ENCODE results near the gene MEGF6.

Gene MEGF6

DNA sequence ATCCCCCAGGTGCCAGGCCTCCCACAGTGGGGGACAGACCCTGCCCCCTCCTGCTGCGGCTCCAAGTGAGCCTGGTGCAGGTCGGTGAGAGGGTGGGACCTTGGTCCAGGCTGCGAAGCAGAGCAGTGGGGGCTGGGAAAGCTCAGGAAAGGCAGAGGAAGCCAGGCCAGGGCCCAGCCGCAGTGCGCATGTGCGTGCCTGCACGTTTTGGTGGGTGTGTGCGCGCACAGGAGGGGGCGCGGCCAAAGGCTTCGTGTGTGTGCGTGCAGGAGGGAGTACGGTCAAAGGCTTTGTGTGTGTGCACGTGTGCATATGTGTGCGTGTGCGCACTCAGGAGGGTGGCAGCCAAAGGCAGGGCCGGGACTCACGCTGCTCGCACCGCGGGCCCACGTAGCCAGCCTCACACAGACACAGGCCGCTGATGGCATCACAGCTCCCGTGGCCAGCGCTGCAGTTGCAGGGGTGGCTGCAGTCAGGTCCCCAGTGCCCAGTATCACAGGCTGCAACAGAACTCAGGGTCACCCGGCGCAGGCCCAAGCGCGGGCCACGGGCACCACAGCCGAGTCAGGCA is 111.0 kb downstream of the MEGF6 start:
- DNase-seq: no peak

DNA sequence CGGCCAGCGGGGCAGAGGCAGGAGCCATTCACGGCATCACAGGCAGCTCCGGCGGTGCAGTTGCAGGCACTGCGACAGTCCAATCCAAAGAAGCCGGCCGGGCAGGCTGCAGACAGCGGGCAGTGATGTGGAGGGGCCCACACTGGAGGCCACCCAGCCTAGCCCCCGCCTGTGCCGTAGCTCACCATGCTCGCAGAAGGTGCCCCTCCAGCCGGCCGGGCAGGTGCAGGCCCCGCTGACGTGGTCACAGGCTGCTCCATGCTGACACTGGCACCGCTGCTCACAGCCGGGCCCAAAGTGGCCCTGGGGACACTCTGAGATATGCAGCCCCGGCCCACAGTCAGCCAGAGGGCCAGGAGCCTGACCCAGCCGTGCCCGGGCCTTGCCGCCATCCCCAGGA is 111.7 kb downstream of the MEGF6 start:
- DNase-seq: no peak

DNA sequence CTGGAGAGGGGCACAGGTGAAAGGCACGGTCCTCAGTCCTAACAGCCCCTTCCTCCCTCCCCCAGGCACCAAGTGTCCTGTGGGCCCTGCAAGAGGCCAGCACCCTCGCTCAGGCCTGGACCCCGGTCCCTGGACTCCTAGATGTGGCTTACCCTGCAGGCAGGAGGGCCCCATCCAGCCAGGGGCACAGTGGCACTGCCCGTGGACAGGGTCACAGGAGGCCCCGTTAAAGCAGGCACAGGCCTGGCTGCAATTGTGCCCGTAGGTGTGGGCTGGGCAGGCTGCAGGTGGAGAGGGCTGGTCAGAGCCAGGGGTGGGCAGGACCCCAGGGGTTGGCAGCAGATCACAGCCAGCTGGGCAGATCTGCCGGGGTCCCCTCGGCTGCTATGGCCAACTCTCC is 112.3 kb downstream of the MEGF6 start:
- no peak for DNase-seq

DNA sequence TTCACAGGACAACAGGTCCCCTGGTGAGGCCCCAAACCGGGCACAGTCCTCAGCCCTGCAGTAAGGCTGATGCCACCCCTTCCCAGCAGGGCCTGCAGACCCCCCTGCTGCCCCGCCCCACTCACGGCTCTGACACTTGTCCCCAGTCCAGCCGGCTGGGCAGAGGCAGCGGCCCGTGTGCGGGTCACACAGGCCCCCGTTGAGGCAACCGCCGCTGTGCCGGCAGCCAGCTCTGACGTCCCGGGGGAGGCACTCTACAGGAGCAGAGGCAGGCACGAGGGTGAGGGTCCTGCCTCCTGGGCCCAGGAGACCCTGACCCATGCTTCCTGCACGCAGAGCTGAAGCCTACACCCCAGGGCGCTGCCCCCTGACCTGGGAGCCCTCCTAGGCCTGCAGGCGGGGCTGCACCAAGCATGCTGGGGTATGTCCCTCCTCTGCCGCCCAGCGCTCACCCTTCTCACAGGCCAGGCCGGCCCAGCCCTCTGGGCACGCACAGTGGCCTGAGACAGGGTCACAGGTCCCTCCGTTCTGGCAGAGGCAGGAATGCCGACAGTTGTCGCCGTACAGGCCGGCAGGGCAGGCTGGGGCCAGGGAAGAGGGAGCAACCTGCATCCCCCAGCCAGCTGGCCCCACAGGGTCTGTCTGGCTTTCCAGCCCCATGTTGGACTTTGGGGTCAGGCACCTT is 112.9 kb downstream of the MEGF6 start:
- DNase-seq: no peak

DNA sequence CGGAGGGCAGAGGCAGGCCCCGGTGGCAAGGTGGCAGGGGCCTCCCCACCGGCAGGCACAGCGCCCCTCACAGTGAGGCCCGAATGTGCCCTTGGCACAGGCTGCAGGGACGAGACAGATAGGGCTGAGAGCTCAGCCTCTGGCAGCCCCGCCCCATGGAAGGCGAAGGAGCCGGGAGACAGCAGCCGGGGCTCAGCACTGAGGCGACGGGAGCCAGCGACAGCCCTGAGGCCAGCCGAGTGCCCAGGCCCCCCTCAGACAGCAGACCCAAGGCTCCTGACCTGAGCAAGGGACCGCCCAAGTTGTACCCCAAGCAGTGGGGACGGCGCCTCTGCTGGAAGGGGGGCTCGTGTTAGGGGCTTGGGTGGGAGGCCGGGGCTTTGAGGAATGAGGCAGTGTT is 113.8 kb downstream of the MEGF6 start:
- no peak for DNase-seq

DNA sequence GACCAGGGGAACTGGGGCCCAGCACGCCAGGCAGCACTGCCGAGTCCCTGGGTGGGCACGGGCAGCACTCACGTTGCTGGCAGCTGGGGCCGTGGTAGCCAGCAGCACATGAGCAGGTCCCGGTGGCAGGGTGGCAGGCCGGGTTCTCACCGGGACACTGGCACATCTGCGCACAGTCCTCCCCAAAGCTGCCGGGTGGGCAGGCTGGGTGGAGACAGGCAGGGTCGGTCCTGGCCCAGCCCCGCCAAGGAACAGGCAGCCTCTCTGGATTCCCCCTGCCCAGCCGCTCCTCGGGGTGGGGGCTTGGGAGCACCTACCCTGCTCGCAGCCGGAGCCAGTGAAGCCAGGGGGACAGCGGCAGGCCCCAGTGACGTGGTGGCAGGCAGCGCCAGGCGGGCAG is 114.4 kb downstream of the MEGF6 start:
- no peak for DNase-seq

DNA sequence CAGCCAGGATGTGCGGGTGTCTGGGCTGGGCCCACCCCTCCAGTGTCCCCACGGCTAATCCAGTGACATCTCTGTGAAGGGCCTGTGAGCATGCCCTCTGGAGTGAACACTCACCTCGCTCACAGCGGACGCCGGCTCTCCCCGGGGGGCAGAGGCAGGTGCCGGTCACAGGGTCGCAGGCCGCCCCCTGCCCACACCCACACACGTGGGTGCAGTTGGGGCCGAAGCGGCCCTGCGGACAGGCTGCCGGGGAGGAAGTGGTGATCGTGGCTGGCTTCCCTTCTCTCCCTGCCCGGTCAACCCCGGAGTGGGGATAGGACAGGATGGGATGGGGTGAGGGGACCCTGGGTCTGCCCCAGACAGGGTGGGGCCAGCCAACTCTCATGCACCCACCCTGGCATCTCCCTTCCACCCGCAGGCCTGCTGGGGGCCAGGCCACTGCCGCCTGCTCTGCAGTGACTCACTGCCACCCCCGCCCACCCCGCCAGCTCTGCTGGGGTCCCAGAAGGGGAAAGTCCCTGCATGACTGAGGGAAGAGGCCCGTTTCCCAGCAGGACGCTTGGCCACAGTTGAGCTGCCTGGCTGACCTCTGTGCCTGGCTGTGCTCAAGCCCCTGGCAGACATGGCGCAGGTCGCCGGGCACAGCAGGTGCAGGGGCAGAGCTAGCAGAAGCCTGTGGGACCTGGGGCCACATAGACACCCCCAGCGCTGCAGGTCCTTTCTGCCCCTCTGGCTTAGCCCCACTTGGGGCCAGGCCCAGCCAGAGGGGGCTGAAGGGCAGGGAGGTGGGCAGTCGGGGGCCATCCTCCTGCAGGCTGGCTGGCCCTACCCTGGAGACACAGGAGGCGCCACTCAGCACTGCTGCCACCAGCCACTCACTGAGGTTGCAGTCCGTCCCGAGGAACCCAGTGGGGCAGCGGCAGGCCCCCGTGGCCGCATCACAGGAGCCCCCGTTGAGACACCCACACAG is 115.2 kb downstream of the MEGF6 start:
- DNase-seq: no peak

DNA sequence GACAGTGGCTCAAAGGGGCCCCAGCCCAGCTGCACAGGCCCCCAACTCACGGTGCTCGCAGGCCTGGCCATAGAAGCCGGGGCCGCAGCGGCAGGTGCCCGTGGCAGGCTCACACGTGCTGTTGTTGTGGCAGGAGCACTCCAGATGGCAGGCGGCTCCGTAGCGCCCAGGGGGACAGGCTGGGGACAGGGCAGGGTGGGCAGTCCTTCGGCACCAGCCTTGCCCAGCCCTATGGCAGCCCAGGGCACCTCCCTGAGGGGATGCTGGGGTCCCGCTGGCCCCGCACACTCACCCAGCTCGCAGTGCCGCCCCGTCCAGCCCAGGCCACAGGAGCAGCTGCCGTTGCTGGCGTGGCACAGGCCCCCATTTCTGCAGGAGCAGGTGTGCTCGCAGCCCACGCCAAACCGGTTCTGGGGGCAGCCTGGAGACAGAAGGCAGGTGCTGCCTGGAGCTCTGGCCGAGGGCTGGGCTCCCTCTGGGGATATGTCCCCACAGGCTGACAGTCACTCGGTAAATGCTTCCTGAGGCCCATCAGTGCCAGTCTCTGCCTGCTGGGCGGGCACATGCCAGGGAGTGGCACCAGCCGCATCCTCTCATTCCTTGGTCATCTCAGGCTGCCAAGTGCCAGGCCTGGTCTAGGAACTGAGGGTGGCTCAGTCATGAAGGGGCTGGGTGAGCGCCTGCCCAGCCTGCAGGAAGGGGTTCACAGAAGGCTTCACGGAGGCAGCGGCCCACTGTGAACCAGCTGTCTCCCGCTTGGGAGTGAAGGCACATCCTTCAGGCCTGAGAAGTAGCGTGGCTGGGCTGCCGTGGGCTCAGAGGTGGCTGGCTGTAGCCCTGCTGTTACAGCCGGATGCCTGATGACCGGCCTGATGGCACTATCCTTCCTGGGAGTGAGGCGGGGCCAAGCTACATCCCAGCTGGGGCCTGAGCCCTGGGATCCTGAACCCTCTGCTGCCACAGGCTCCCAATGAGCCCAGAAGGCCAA is 116.7 kb downstream of the MEGF6 start:
- no peak for DNase-seq

DNA sequence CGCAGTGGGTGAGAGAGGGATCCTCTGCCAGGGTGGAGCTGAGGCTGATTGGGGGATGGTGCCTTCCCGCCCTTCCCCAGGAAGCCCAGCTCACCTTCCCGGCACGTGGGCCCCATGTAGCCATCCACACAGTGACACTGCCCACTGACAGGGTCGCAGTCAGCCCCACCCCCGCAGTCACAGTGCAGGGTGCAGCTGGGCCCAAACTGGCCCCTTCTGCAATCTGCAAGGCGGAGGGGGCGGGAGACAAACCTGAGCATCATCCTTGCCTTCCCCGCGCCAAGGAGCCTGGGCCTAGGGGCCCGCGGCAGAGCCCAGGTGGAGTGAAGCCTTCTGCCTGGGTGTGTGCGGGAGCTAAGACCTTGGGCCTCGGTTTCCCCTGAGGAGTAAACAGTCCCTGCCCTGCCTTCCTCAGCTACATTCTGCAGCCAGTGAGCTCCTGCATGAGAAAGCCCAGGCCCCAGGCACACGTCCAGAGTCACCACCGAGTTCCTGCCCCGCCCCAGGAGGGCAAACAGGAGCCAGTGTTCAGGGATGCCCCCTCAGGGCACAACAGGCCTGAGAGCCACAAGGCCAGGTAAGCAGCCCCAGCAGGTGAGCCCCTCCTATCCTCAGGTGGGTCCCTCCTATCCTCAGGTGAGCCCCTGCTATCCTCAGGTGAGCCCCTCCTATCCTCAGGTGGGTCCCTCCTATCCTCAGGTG is 118.6 kb downstream of the MEGF6 start:
- DNase-seq: no peak

DNA sequence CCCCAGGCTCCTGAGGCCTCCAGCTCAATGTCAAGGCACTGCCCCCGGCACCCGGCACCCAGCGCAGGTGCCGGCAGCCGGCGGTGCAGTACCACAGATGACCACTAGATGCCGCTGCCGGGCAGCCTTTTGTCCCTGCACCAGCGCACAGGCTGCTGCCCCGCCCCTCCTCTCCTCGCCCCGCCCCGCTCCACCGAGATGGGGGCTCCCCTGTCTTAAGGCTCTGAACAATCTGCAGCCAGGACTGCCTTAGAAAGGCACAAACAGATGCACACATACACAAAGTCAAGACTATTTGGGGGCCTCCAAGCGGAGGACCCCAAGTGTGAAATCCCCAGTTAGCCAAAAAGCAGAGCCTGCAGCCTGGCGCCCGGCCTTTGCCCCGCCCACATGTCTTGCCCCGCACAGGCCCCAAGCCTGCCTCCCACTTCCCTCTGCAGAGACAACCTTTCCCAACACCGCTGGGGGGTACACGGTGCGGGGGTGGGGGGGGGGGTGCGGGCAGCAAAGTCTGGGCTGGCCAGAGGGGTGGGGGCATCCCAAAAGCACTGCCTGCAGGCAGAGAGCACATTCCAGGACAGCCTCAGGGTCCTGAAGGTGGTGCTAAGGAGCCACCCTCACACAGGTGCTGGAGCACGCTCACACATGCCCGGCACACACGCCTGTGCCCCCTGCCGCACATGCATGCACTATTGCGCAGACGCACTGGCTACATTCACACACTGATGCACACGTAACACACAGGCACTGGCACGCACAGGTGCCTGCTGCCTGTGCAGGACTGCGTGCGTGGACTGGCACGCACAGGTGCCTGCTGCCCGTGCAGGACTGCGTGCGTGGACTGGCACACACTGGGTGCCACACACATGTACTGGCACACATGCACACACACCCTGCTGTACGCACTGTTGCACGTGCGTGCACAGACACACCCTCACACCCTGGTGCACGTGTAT is 119.7 kb downstream of the MEGF6 start:
- peak; percentile 93 for DNase-seq

DNA sequence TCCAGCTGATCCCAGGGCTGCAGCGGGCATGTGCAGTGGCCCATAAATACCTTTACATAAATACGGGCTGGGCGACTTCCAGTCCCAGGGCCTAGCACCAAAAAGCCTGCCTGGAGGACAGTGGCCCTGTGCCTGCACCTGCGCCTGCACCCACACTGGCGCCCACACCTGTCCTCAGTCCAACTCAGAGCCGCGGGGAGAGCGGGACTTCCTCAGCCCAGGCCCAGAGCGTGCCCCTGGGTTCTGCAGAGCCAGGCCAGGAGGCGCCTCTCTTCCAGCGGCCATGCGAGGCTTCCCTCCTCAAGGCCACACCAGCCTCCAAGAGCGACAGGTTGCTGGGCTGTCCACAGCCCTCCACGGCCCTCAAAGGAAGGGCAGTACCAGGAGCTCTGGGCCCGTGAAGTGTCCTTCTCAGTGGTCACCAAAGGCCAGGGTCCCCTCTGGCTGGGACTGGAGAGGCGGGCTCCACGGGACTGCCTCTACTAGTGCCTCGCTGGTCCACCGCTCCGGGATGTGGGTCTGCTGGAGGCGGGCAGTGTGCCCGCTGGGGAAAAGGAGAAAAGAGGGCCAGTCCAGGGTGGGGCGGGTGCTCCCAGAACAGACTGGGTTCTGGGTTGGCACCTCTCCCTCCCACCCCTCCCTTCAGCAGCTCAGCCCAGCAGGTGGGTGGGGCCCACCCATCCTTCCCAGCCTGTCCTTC is 121.1 kb downstream of the MEGF6 start:
- no peak for DNase-seq

DNA sequence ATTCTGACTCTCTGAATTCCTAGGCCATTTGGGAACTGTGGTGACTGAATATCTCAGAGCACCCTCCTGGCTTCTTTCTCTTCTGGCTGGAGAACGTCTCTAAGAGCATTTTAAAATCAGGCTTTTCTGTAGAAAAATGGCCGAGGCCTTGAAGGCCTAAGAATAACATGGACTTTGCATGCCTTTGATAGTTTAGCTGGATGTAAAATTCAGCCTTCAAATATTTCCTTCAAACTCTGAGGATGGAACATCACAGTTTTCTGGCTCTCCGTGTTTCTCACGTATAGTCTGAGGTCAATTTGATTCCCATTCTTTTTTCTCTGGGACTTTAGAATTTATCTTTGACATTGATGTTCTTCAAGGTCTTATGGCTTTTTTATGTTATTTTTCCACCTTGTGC is 122.9 kb downstream of the MEGF6 start:
- no peak for DNase-seq

DNA sequence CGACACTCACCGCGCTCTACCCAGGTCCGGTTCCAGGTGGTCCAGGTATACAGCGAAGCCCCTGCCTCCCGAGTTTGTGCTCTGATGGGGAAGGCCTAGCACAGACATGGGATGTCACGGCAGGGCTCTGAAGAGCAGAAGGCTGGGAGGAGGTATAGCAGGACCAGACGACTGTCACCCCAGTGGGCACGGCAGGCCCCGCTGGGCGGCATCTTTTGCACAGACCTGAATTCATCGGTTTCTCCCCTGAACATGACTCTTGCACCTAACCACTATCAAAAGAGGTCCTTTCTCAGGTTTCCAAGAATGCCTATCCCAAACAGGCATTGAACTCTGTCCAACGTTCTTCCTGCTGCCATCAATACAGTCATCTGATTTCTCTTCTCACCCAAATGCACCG is 126.3 kb downstream of the MEGF6 start:
- DNase-seq: no peak

DNA sequence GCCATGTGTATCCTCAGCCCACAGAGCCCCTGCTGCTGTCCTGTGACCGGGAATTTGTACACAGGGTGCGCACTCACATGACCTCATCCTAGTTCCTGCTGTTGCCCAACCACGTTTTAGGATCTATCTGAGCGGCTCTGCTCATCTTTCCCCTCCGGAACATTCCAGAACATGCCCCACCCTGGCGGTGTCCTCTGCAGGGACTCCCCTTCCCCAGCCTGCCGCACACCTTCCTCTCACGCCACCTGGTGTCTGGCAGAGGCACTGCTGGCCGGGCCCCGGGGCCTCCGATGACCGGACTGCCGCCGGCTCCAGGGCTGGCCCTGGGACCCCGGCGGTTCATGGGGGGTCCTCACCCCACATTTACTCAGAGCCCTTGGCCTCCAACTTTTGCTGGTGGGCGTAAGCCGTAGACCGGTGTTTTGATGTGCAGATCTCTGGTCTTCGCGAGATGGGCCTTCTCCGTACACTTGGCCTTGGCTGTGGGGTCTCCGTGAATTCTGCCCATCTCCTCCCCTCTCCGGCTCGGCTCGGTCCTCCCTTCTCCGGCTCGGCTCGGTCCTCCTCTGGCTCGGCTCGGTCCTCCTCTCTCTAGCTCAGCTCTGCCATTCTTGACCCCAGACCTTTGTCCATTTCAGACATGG is 127.4 kb downstream of the MEGF6 start:
- DNase-seq: peak; percentile 71

DNA sequence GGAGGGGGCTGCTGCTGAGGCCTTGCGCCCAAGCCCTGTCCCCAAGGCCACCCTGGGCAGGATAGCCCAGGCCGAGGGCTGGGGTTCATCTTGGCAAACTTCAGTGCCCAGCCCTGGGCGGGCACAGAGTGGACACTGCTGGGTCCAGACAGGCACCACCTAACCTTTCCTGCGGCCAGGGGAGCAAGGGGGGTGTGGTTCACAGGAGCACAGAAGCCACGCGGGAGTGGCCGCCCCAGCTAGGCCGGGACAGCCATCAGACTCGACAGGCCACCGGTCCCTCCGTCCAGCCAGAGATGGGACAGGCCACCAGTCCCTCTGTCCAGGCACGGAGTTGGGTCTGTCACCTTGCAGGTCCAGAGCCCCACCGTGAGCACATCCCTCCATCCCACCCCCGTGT is 127.9 kb downstream of the MEGF6 start:
- no peak for DNase-seq

DNA sequence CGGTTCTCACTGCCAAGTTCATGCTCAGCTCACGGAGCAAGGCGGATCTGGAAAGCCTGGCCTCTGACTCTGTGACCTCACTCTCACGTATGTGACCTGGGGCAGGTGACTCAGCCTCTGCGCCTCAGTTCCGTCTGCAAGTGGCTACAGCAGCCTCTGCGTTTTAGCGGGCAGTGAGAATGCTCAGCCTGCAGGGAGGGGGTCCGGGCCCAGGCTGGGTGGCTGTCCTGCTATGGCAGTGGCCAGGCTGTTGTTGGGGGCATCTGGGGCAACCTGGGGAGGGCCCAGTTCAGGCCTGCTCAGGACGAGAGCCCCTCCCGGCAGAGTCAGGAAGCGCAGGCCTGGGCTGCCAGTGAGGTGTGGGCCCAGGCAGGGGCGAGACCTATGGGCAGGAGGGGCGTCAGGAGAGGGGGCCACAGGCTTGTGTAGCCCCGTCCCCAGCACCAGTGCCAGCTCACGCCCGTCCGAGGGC is 128.9 kb downstream of the MEGF6 start:
- peak; percentile 36 for DNase-seq

DNA sequence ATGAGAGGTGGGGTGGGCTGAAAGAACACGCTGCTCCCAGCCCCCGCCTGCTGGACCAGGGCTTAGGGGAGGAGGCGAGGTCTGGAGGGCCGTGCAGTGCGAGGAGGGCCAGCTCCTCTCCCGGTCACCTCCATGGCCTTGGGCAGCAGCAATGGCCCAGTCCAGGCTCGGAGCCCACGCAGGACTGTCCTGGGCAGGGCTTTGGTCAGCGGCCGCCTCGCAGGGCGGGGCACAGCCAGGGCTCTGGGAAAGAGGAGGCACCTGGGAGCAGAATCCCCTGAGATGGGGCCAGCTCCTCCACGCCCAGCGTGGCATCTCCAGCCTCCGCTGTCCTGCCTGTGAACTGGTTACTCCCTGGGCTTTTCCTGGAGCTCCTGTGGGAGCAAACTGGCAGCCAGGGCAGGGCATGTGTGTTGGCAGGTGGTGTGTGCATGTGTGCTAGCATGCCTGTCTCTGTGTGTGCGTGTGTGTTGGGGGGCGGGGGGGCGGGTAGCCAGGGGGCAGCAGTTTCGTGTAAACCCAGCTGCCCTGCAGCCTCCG is 129.4 kb downstream of the MEGF6 start:
- DNase-seq: no peak

DNA sequence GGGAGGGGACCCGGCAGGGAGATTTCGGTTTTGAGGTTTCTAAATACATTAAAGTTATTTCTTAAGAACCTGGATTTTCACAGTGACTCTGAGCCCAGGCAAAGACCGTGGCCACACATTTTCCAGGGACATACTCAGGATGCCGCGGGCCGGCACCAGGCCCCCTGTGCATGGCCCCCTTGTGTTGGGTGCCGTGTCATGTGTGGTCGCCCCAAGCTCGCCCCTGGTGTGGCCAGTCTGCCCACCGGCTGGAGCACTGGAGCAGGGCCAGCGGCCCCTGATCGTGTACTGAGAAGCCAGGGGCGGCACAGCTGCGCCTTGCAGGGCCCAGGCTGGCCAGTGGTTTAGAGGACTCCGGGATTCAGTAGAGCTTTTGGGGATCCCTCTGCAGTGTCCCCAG is 130.3 kb downstream of the MEGF6 start:
- no peak for DNase-seq

DNA sequence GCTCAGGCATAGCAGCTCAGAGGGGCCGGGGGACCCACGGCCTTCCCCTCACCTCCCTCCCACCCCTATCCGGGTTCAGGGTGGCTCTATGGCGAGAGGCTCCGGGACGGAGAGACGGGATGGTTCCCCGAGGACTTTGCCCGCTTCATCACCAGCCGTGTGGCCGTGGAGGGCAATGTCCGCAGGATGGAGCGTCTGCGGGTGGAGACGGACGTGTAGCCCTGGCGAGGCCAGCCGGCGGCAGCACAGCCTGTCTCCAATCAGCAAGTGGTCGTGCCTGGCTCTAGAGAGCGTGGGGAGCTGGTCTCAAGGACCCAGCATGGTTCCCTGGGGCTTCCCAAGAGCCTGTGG is 131.0 kb downstream of the MEGF6 start:
- no peak for DNase-seq

Data from stimulated activated CD8-positive, alpha-beta memory T cell treated with anti-CD3 and anti-CD28 coated beads, Interleukin-4, amount 100 ng/mL, for 48 hours (primary cell).